WI38 (cell line): ENCODE measurements around the gene RHO.

Source experiments
- H3K4me3 ChIP-seq: 2 replicates; pipeline ENCODE4 v1.5.1; 2011; ENCODE audit warnings: low read depth, mild to moderate bottlenecking, control low read depth, low read length
- CTCF ChIP-seq: IDR thresholded peaks from 2 replicates; pipeline ENCODE4 v1.5.1; 2012; ENCODE audit warnings: low read depth, mild to moderate bottlenecking, control low read depth, low read length

The RHO gene

GRCh38 chr3:129583289-129583688, 54.9 kb downstream of the RHO start:
- no peak for TF ChIP-seq CTCF
- no peak overlapping the region for H3K4me3 ChIP-seq

- TF ChIP-seq CTCF: no peak
- H3K4me3 ChIP-seq: no peak overlapping the region
These were observed 56.2 kb downstream of the RHO start for GRCh38 chr3:129584631-129585030.
